Hematopoietic multipotent progenitor cell (in vitro differentiated cells): Measurements from ENCODE around the gene FBXO34. TPM values are rescaled to one million over a fixed set of nuclear protein-coding genes. Genes with fewer than 3 reads are reported as not detected.

Experiments
- small RNA-seq: library from RNA; depleted of rRNA; stranded (forward); fragments of <200 nt; gene quantifications from one replicate; pipeline ENCODE3, GENCODE V24; 2012
- total RNA-seq: library from RNA; depleted of rRNA; stranded (reverse); fragments of >200 nt; gene quantifications from one replicate; pipeline ENCODE4 v1.2.3, GENCODE V29; 2012

FBXO34 gene
- total RNA-seq, 1 donor: 19.4 TPM

Small RNA genes within 50 kb of the gene (small RNA-seq; reads per million reads assigned to genes)
- not detected for gene AL356801.1

Other genes with a start within 250 kb of the FBXO34 start
- gene WDHD1, start 244.3 kb upstream of the FBXO34 start, total RNA-seq: 5.9 TPM
- 5.9 TPM for gene SOCS4, start 244.2 kb upstream of the FBXO34 start, total RNA-seq
- gene MAPK1IP1L, start 219.8 kb upstream of the FBXO34 start, total RNA-seq: 54.4 TPM
- 1.9 TPM for gene LGALS3, start 142.2 kb upstream of the FBXO34 start, total RNA-seq
- 0.54 TPM for gene DLGAP5, start 79.8 kb upstream of the FBXO34 start, total RNA-seq
- 9.4 TPM for gene ATG14, start 140.4 kb downstream of the FBXO34 start, total RNA-seq
- not detected for gene TBPL2, start 169.2 kb downstream of the FBXO34 start, total RNA-seq